T-helper 2 cell treated with Interferon-gamma antibody and Interleukin-4, amounts not matched to agents 5 μg/mL and 100 μg/mL, for 36 hours (primary cell): ENCODE measurements around the gene STARD7.

ENCODE experiments used
- DNase-seq: peaks from one replicate; pipeline ENCODE4 v3.0.0; 2021; ENCODE audit warnings: low spot score
- H3K27ac Mint-ChIP-seq: one replicate; pipeline ENCODE4 v1.8.0; 2021; ENCODE audit warnings: mild to moderate bottlenecking, mixed read lengths
- H3K27me3 Mint-ChIP-seq: one replicate; pipeline ENCODE4 v1.8.0; 2021; ENCODE audit warnings: low read depth, mixed read lengths
- H3K36me3 Mint-ChIP-seq: one replicate; pipeline ENCODE4 v1.8.0; 2021; ENCODE audit warnings: low read depth, mixed read lengths
- H3K4me1 Mint-ChIP-seq: one replicate; pipeline ENCODE4 v1.8.0; 2021; ENCODE audit warnings: low read depth, mixed read lengths
- H3K4me3 Mint-ChIP-seq: one replicate; pipeline ENCODE4 v1.8.0; 2022; ENCODE audit warnings: mild to moderate bottlenecking, moderate library complexity, mixed read lengths
- H3K9me3 Mint-ChIP-seq: one replicate; pipeline ENCODE4 v1.8.0; 2021; ENCODE audit warnings: mixed read lengths

The STARD7 gene

GRCh38 chr2:96140941-96141623 is 67.5 kb downstream of the STARD7 start:
- no peak for DNase-seq
- Mint-ChIP-seq H3K4me1 (peaks cover 26% of the 10 kb centered on the region), H3K4me3 (no peak overlapping the region), H3K9me3 (no peaks in the 10 kb centered on the region), H3K27ac (no peak overlapping the region), H3K36me3 (peaks cover 21% of the 10 kb centered on the region), H3K27me3 (no peaks in the 10 kb centered on the region)

- Mint-ChIP-seq H3K4me1 (peaks cover 17% of the 10 kb centered on the region), H3K4me3 (no peak overlapping the region), H3K36me3 (peaks cover 19% of the 10 kb centered on the region), H3K27ac (no peak overlapping the region), H3K27me3 (no peaks in the 10 kb centered on the region), H3K9me3 (no peaks in the 10 kb centered on the region)
- DNase-seq = no peak
Observed at GRCh38 chr2:96139181-96139758, 69.4 kb downstream of the STARD7 start.

GRCh38 chr2:96138179-96139145 is 70.2 kb downstream of the STARD7 start, which contains the start of gene ASTL:
TSS of gene ASTL (minus strand) at chr2:96138502. CDS start at chr2:96138436, 66 bp downstream.
- peaks cover 12% of the 10 kb centered on the region for H3K4me1 Mint-ChIP-seq
- H3K9me3 Mint-ChIP-seq = no peaks in the 10 kb centered on the region
- H3K27ac Mint-ChIP-seq = no peak within 1 kb of the TSS
- DNase-seq = peak; percentile 35
- H3K4me3 Mint-ChIP-seq = no peak within 1 kb of the TSS
- no peaks in the 10 kb centered on the region for H3K27me3 Mint-ChIP-seq
- peaks cover 12% of the 10 kb centered on the region for H3K36me3 Mint-ChIP-seq

- no peak overlapping the region for H3K4me3 Mint-ChIP-seq
- no peak overlapping the region for H3K27ac Mint-ChIP-seq
- peaks cover 8% of the 10 kb centered on the region for H3K36me3 Mint-ChIP-seq
- H3K4me1 Mint-ChIP-seq = peaks cover 7% of the 10 kb centered on the region
- DNase-seq = no peak
- no peaks in the 10 kb centered on the region for H3K9me3 Mint-ChIP-seq
- no peaks in the 10 kb centered on the region for H3K27me3 Mint-ChIP-seq
Observed at GRCh38 chr2:96137321-96138178, 71.1 kb downstream of the STARD7 start.

DNA sequence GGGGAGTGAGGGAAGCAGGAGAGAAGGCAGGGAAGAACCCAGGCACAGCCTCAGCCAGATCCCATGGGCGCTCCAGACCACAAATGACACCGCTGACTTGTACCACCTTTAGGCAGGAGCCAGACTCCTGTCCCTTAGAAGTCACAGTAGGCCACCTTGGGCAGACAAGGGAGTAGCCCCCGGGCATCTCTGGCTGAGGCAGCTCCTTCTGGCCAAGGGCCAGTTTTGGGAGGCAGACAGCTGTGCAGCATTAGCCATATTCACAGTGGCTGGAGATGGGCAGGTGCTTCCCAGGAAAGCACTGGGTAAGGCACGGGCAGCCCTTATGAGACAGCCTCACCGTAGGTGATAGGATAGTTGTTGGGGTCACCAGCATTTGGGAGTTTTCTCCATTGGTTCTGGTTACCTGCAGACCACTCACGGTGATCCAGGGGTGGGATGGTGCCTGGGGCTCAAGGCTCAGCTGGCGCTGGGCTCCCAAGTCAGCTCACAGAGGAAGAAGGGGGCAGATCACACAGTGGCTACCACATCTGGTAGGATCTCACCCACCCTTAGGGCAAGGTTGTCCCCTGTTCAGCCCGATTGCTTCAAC is 72.4 kb downstream of the STARD7 start:
- DNase-seq = no peak
- H3K9me3 Mint-ChIP-seq = no peaks in the 10 kb centered on the region
- no peak overlapping the region for H3K4me3 Mint-ChIP-seq
- H3K4me1 Mint-ChIP-seq = peaks cover 9% of the 10 kb centered on the region
- no peaks in the 10 kb centered on the region for H3K36me3 Mint-ChIP-seq
- no peak overlapping the region for H3K27ac Mint-ChIP-seq
- H3K27me3 Mint-ChIP-seq = no peaks in the 10 kb centered on the region

GRCh38 chr2:96135621-96136020 is 73.0 kb downstream of the STARD7 start:
- no peak overlapping the region for H3K27ac Mint-ChIP-seq
- H3K4me3 Mint-ChIP-seq = no peak overlapping the region
- H3K4me1 Mint-ChIP-seq = peaks cover 12% of the 10 kb centered on the region
- DNase-seq = no peak
- no peaks in the 10 kb centered on the region for H3K27me3 Mint-ChIP-seq
- H3K9me3 Mint-ChIP-seq = no peaks in the 10 kb centered on the region
- no peaks in the 10 kb centered on the region for H3K36me3 Mint-ChIP-seq

- DNase-seq = no peak
- no peaks in the 10 kb centered on the region for H3K36me3 Mint-ChIP-seq
- H3K4me3 Mint-ChIP-seq = no peak overlapping the region
- H3K4me1 Mint-ChIP-seq = peaks cover 16% of the 10 kb centered on the region
- no peaks in the 10 kb centered on the region for H3K9me3 Mint-ChIP-seq
- H3K27ac Mint-ChIP-seq = peak overlapping the region; percentile 4
- no peaks in the 10 kb centered on the region for H3K27me3 Mint-ChIP-seq
Observed at GRCh38 chr2:96135171-96135570, 73.5 kb downstream of the STARD7 start.
